Measurements from ENCODE around the gene IGFBP6. TPM values are rescaled to one million over a fixed set of nuclear protein-coding genes. Genes with fewer than 3 reads are reported as not detected.

The IGFBP6 gene
- total RNA-seq, 1 experiment from 2014 or later: 4.2 TPM

- no peak overlapping the region for H4K8ac ChIP-seq (replicated peaks; ENCODE audit: insufficient read length, low read depth, low read length)
- no peak overlapping the region for H3K27ac ChIP-seq (ENCODE audit: insufficient read length, low read depth, low read length)
- Mint-ChIP-seq H3K4me3 (no peak overlapping the region), H3K27me3 (ENCODE audit: low read depth) (peaks cover 43% of the 10 kb centered on the region), H3K4me1 (peaks cover 20 to 28% of the 10 kb centered on the region in 2 experiments), H3K36me3 (ENCODE audit: insufficient read depth in 1 of 3, low read depth in 3 of 3) (no peaks in the 10 kb centered on the region; a peak in 1 of 7 replicates), H3K27ac (no peak overlapping the region), H3K9me3 (no peaks in the 10 kb centered on the region; a peak in 1 of 5 replicates)
- H2BK20ac ChIP-seq (ENCODE audit: low read depth, low read length, poor library complexity, severe bottlenecking): no peak overlapping the region
- H2AFZ ChIP-seq (ENCODE audit: low read length): no peak overlapping the region
- no CpG with 5 or more reads among the region's 12 CpGs for WGBS (ENCODE audit: extremely low coverage, insufficient read length, low lambda C conversion rate)
- no peak overlapping the region for H3K4ac ChIP-seq (ENCODE audit: low read depth, low read length)
- H3K4me2 ChIP-seq (ENCODE audit: insufficient read depth, insufficient read length, low read length): no peak overlapping the region
- no peak overlapping the region for H2AK5ac ChIP-seq (ENCODE audit: insufficient read length, low read length)
- DNase-seq: no peak
- H3K79me1 ChIP-seq (ENCODE audit: insufficient read depth, low read depth, low read length, poor library complexity, severe bottlenecking): no peaks in the 10 kb centered on the region
- no peak overlapping the region for H3T11ph ChIP-seq (ENCODE audit: low read length)
- H3K18ac ChIP-seq (ENCODE audit: insufficient read length, low read depth, low read length): no peak overlapping the region
- H4K5ac ChIP-seq (ENCODE audit: insufficient read length, low read depth, low read length): no peak overlapping the region
- H2BK5ac ChIP-seq (ENCODE audit: insufficient read length, low read length): no peak overlapping the region
- no peak overlapping the region for H3K23ac ChIP-seq (ENCODE audit: insufficient read length, low read depth, low read length)
- no peak overlapping the region; the same call in 1 of the 2 replicates for H3K14ac ChIP-seq (ENCODE audit: insufficient read depth, low read length)
- H4K20me1 ChIP-seq (ENCODE audit: control insufficient read depth, insufficient read depth, insufficient read length): no peaks in the 10 kb centered on the region
- H4K91ac ChIP-seq (ENCODE audit: insufficient read length, low read depth, low read length): no peak overlapping the region
- H2BK120ac ChIP-seq (ENCODE audit: low read depth, low read length, poor library complexity, severe bottlenecking): no peak overlapping the region
- no peaks in the 10 kb centered on the region for H3K79me2 ChIP-seq (ENCODE audit: insufficient read depth, low read length)
- H3K23me2 ChIP-seq (ENCODE audit: insufficient read length, low read depth, low read length, poor library complexity, severe bottlenecking): peaks cover 15% of the 10 kb centered on the region
- peaks cover 4% of the 10 kb centered on the region; the same call in 1 of the 2 replicates for H3K4me1 ChIP-seq (ENCODE audit: insufficient read depth, low read length)
- no peak overlapping the region for H2BK15ac ChIP-seq (ENCODE audit: low read depth, low read length)
- H3K9ac ChIP-seq (ENCODE audit: extremely low read depth, insufficient read length, low read length): no peak overlapping the region
- no peaks in the 10 kb centered on the region; the same call in 1 of the 2 replicates for H3K27me3 ChIP-seq (ENCODE audit: insufficient read depth, low read length)
- no peak overlapping the region for H2BK12ac ChIP-seq (ENCODE audit: insufficient read length, low read depth, low read length)
- no peak overlapping the region for H3K56ac ChIP-seq (ENCODE audit: insufficient read length, low read depth, low read length)
- no peak for TF ChIP-seq CTCF (conservative IDR thresholded peaks at IDR 0.05)
- no peaks in the 10 kb centered on the region for H3K9me3 ChIP-seq (ENCODE audit: control insufficient read depth, low read depth, low read length)
Measured at GRCh38 chr12:53101931-53102781, 4.7 kb downstream of the IGFBP6 start.
